IMR-90 (cell line): ENCODE results near the gene KIF6. TPM values are rescaled to one million over a fixed set of nuclear protein-coding genes. Genes with fewer than 3 reads are reported as not detected.

Experiments used
- ATAC-seq: fragments of 200-7000 bp; cut with Tn5 transposase; 2 replicates; pipeline ENCODE4 v1.9.1; 2020; ENCODE audit warnings: low read depth, mild to moderate bottlenecking, moderate library complexity
- BruUV-seq: library from RNA; stranded (reverse); fragments of 400-500 nt; replicated peaks from 2 replicates; lab custom pipeline; 2021; lab: Mats Ljungman, UMichigan
- CTCF ChIA-PET: fragments of 300-600 bp; formaldehyde crosslinking; extraction: SDS; loops from one replicate; lab custom pipeline; 2021; ENCODE audit warnings: antibody characterized with exemption; lab: Yijun Ruan, JAX
- POLR2A ChIA-PET: fragments of 300-600 bp; sonication (Branson Sonifier 250); formaldehyde crosslinking; loops from one replicate; lab custom pipeline; 2022; ENCODE audit warnings: antibody characterized with exemption; ENCODE audit not compliant: unreplicated experiment; lab: Charles Lee
- DNase-seq: peaks from one replicate; pipeline ENCODE4 v3.0.0; 2013
- H2AFZ ChIP-seq: replicated peaks from 2 replicates; pipeline ENCODE3; 2013; ENCODE audit warnings: low read length, mild to moderate bottlenecking; ENCODE audit not compliant: poor library complexity
- H2AK5ac ChIP-seq: 2 replicates; pipeline ENCODE4 v1.6.1; 2013; ENCODE audit warnings: low read depth, low read length, inconsistent platforms
- H2AK9ac ChIP-seq: replicated peaks from 2 replicates; pipeline ENCODE3; 2013; ENCODE audit warnings: mild to moderate bottlenecking, low read depth, low read length, moderate library complexity; ENCODE audit not compliant: poor library complexity
- H2BK120ac ChIP-seq: 2 replicates; pipeline ENCODE4 v1.6.1; 2013; ENCODE audit warnings: low read depth, low read length, inconsistent platforms
- H2BK15ac ChIP-seq: 3 replicates; pipeline ENCODE4 v1.6.1; 2013; ENCODE audit warnings: low read depth, low read length, inconsistent platforms
- H2BK20ac ChIP-seq: 2 replicates; pipeline ENCODE4 v1.6.1; 2013; ENCODE audit warnings: low read depth, mild to moderate bottlenecking, inconsistent platforms, low read length, moderate library complexity
- H2BK5ac ChIP-seq: 2 replicates; pipeline ENCODE4 v1.6.1; 2013; ENCODE audit warnings: mild to moderate bottlenecking, low read depth, low read length, inconsistent platforms; ENCODE audit not compliant: poor library complexity, severe bottlenecking
- H3K14ac ChIP-seq: replicated peaks from 2 replicates; pipeline ENCODE4 v1.6.1; 2013; ENCODE audit warnings: low read depth, low read length, inconsistent platforms
- H3K18ac ChIP-seq: 2 replicates; pipeline ENCODE4 v1.6.1; 2013; ENCODE audit warnings: low read depth, low read length, control low read depth
- H3K23ac ChIP-seq: 2 replicates; pipeline ENCODE4 v1.6.1; 2013; ENCODE audit warnings: low read depth, low read length, inconsistent platforms
- H3K27ac ChIP-seq: 2 replicates; pipeline ENCODE4 v1.5.1; 2013; ENCODE audit warnings: mild to moderate bottlenecking, control low read depth, low read length; ENCODE audit not compliant: insufficient read depth
- H3K27me3 ChIP-seq: 2 replicates; pipeline ENCODE4 v1.6.1; 2013; ENCODE audit warnings: low read length; ENCODE audit not compliant: control insufficient read depth, insufficient read depth
- H3K36me3 ChIP-seq: 2 replicates; pipeline ENCODE4 v1.6.1; 2013; ENCODE audit warnings: low read length, mixed read lengths; ENCODE audit not compliant: control insufficient read depth, insufficient read depth
- H3K4ac ChIP-seq: 2 replicates; pipeline ENCODE4 v1.6.1; 2013; ENCODE audit warnings: low read depth, low read length, inconsistent platforms
- H3K4me1 ChIP-seq: 2 replicates; pipeline ENCODE4 v1.6.1; 2013; ENCODE audit warnings: low read length, mixed read lengths; ENCODE audit not compliant: control insufficient read depth, insufficient read depth
- H3K4me2 ChIP-seq: 2 replicates; pipeline ENCODE4 v1.6.1; 2013; ENCODE audit warnings: low read depth, mild to moderate bottlenecking, control low read depth, low read length, moderate library complexity
- H3K4me3 ChIP-seq: 2 replicates; pipeline ENCODE4 v1.5.1; 2013; ENCODE audit warnings: low read depth, mild to moderate bottlenecking, control low read depth, low read length, moderate library complexity; ENCODE audit not compliant: insufficient read depth
- H3K56ac ChIP-seq: 2 replicates; pipeline ENCODE4 v1.6.1; 2013; ENCODE audit warnings: low read length, inconsistent platforms; ENCODE audit not compliant: insufficient read depth; ENCODE audit errors: extremely low read depth
- H3K79me1 ChIP-seq, 2 experiments: 2 replicates each; pipeline ENCODE4 v1.6.1; 2013; ENCODE audit warnings: low read length in 2 of 2, inconsistent platforms in 1 of 2, low read depth in 1 of 2
- H3K9ac ChIP-seq: 2 replicates; pipeline ENCODE4 v1.6.1; 2013; ENCODE audit warnings: low read depth, low read length, control low read depth
- H3K9me1 ChIP-seq: 2 replicates; pipeline ENCODE4 v1.6.1; 2013; ENCODE audit warnings: low read length, inconsistent platforms; ENCODE audit not compliant: insufficient read depth
- H3K9me3 ChIP-seq: 2 replicates; pipeline ENCODE4 v1.6.1; 2013; ENCODE audit warnings: low read length; ENCODE audit not compliant: control insufficient read depth, insufficient read depth
- H4K20me1 ChIP-seq: 2 replicates; pipeline ENCODE4 v1.6.1; 2013; ENCODE audit warnings: low read length, inconsistent platforms; ENCODE audit not compliant: insufficient read depth
- H4K5ac ChIP-seq: 2 replicates; pipeline ENCODE4 v1.6.1; 2013; ENCODE audit warnings: mild to moderate bottlenecking, low read depth, low read length, control low read depth
- H4K8ac ChIP-seq, 2 experiments: 2 replicates each; pipeline ENCODE4 v1.6.1; 2013; ENCODE audit warnings: low read depth in 2 of 2, low read length in 2 of 2, control low read depth in 1 of 2, inconsistent platforms in 1 of 2
- H4K91ac ChIP-seq: 2 replicates; pipeline ENCODE4 v1.6.1; 2013; ENCODE audit warnings: low read depth, low read length, inconsistent platforms; ENCODE audit not compliant: insufficient read depth
- BHLHE40 ChIP-seq: fragments of 150-350 bp; IDR thresholded peaks from 2 replicates; pipeline ENCODE4 v1.6.1; 2016; ENCODE audit warnings: mild to moderate bottlenecking, low read depth, low read length
- CEBPB ChIP-seq: IDR thresholded peaks from 2 replicates; pipeline ENCODE4 v1.6.1; 2012; ENCODE audit warnings: low read depth, low read length, improper control_type of control experiment
- CHD1 ChIP-seq: IDR thresholded peaks from 2 replicates; pipeline ENCODE4 v1.6.1; 2012; ENCODE audit warnings: low read depth, low read length, improper control_type of control experiment
- FOS ChIP-seq: fragments of 150-350 bp; IDR thresholded peaks from 2 replicates; pipeline ENCODE4 v1.6.1; 2016; ENCODE audit warnings: low read depth, low read length
- MAFK ChIP-seq: IDR thresholded peaks from 2 replicates; pipeline ENCODE4 v1.6.1; 2012; ENCODE audit warnings: low read depth, low read length, improper control_type of control experiment
- MAZ ChIP-seq: IDR thresholded peaks from 2 replicates; pipeline ENCODE4 v1.6.1; 2012; ENCODE audit warnings: low read depth, mild to moderate bottlenecking, low read length, improper control_type of control experiment, moderate library complexity, borderline replicate concordance
- MXI1 ChIP-seq: IDR thresholded peaks from 2 replicates; pipeline ENCODE4 v1.6.1; 2012; ENCODE audit warnings: low read depth, mild to moderate bottlenecking, low read length, moderate library complexity, borderline replicate concordance
- NFE2L2 ChIP-seq: fragments of 150-350 bp; IDR thresholded peaks from 2 replicates; pipeline ENCODE4 v1.6.1; 2016; ENCODE audit warnings: low read depth, mild to moderate bottlenecking, low read length
- POLR2A ChIP-seq: IDR thresholded peaks from 2 replicates; pipeline ENCODE4 v1.6.1; 2012; ENCODE audit warnings: mild to moderate bottlenecking, low read depth, low read length
- RAD21 ChIP-seq: IDR thresholded peaks from 2 replicates; pipeline ENCODE4 v1.6.1; 2012; ENCODE audit warnings: low read length, improper control_type of control experiment
- RCOR1 ChIP-seq: IDR thresholded peaks from 2 replicates; pipeline ENCODE4 v1.6.1; 2012; ENCODE audit warnings: mild to moderate bottlenecking, low read length, improper control_type of control experiment; ENCODE audit not compliant: insufficient replicate concordance
- RFX5 ChIP-seq: IDR thresholded peaks from 2 replicates; pipeline ENCODE4 v1.8.0; 2012; ENCODE audit warnings: low read depth, mild to moderate bottlenecking, low read length, moderate library complexity
- SMC3 ChIP-seq: fragments of 150-350 bp; IDR thresholded peaks from 2 replicates; pipeline ENCODE4 v1.6.1; 2016; ENCODE audit warnings: low read depth, mild to moderate bottlenecking, antibody characterized with exemption, low read length, moderate library complexity
- WGBS, 2 experiments: methylation state at CpG; one replicate each; pipeline versions ENCODE4 v1.1.5 to v1.1.7; 2013; ENCODE audit warnings: missing lambda C conversion rate in 2 of 2; ENCODE audit not compliant: insufficient read length in 1 of 2; ENCODE audit errors: extremely low coverage in 2 of 2; 5-methylcytosine and 5-hydroxymethylcytosine counted together
- dilution Hi-C: fragments of 300-500 bp; cut with HindIII; formaldehyde crosslinking; loops from one replicate; pipeline ENCODE4 v1.14.3; 2018; ENCODE audit warnings: low sequenced_read_pairs; ENCODE audit not compliant: unreplicated experiment
- in situ Hi-C: fragments of 300-500 bp; cut with MboI; formaldehyde crosslinking; loops from 3 replicates; pipeline ENCODE4 v1.14.3; 2019; ENCODE audit warnings: low sequenced_read_pairs, inconsistent platforms, mixed read lengths
- intact Hi-C: fragments of 100-400 bp; cut with micrococcal nuclease; formaldehyde crosslinking; loops from 2 replicates; pipeline ENCODE4 v1.10.0; 2022
- polyA plus RNA-seq, 3 experiments: library from polyadenylated mRNA; depleted of rRNA; stranded (reverse); fragments of >200 nt; gene quantifications; 2 replicates each; pipeline ENCODE4 v1.2.3, GENCODE V29; 2012; ENCODE audit warnings: low replicate concordance in 1 of 3
- total RNA-seq: library from RNA; depleted of rRNA; stranded (reverse); fragments of >200 nt; gene quantifications from 2 replicates; pipeline ENCODE4 v1.2.3, GENCODE V29; 2012
- TF ChIP-seq, protein P1 (sequence below): conservative IDR thresholded peaks from 2 replicates; pipeline ENCODE4 v1.5.1; 2012; ENCODE audit warnings: mild to moderate bottlenecking, low read depth, low read length, improper control_type of control experiment
- TF ChIP-seq, protein P2 (sequence below): fragments of 150-350 bp; IDR thresholded peaks from 2 replicates; pipeline ENCODE4 v1.6.1; 2017; ENCODE audit warnings: mild to moderate bottlenecking, antibody characterized with exemption, low read length, low read depth

KIF6 gene
- total and polyA plus RNA-seq, 2 of the 4 experiments (the other 2 are of a cell fraction) = under 0.01 to 0.10 TPM

DNA sequence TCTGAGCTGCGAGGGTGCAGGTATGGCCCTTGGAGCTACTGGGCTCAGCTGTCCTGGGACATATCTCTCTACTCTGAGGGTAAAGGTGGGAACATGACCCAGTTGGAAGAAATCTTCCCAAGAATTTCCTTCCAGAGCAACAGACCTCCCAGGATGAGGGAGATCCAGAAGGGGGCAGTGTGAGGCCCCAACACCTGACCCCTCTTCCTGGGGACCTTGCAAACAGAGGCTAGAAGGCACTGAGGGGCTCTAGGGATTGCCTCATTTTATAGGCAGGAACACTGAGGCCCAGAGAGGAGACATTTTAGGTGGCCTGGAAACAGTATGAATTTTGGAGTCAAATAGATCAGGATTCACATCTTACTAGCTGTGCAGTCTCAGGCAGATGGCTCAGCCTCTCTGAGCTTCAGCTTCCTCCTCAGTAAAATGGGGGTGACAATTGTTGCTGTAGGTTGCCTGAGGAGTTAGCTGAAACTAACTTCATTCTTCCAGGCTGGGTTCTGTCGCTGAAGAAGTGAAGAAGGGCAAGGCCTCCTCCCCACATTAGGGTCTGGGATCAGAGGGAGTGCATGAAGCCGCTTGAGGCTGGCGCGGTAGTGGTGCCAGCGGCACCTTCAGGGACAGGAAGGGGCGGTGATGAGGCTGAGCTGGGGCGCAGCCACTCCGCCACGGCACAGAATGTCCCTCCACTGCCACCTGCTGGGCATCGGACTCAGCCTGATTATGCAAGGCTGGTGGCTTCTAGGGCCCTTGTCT lies 422.4 kb downstream of the KIF6 start:
- no peak overlapping the region for H3K23ac ChIP-seq
- no peak overlapping the region for H3K14ac ChIP-seq
- no peak overlapping the region for H3K4ac ChIP-seq
- H4K20me1 ChIP-seq = no peaks in the 10 kb centered on the region
- dilution Hi-C loops = no loop called here
- H3K27me3 ChIP-seq = no peaks in the 10 kb centered on the region
- ATAC-seq (peak; percentile 95), DNase-seq (peak; percentile 47)
- no peak overlapping the region for H3K9ac ChIP-seq
- H3K4me3 ChIP-seq = no peak overlapping the region
- ChIA-PET POLR2A (no interaction called here), CTCF (interaction anchor here (0.5 to 2.0 kb wide), 8 partner anchors 113 to 432 kb away, joined by 3 to 20 read pairs (median 5); no protein-coding TSS in a partner anchor)
- in situ Hi-C loops = loop anchor here (10.0 kb wide), 1 partner anchor 328 kb away; no protein-coding TSS in a partner anchor
- H4K5ac ChIP-seq = no peak overlapping the region
- no peak overlapping the region for H2BK20ac ChIP-seq
- peak overlapping the region; percentile 31 for H2AK9ac ChIP-seq
- intact Hi-C loops = loop anchor here (1.0 to 2.0 kb wide), 5 partner anchors 137 to 431 kb away; no protein-coding TSS in a partner anchor
- no peak overlapping the region for H2BK15ac ChIP-seq
- H4K91ac ChIP-seq = no peak overlapping the region
- H3K9me1 ChIP-seq = no peaks in the 10 kb centered on the region
- H3K79me1 ChIP-seq = no peaks in the 10 kb centered on the region
- H2AK5ac ChIP-seq = no peak overlapping the region
- no TSS peak for BruUV-seq
- H3K36me3 ChIP-seq = no peaks in the 10 kb centered on the region
- H3K4me2 ChIP-seq = peak overlapping the region; percentile 76; the same call in 1 of the 2 replicates
- no peaks in the 10 kb centered on the region for H3K4me1 ChIP-seq
- H2BK5ac ChIP-seq = no peak overlapping the region
- no peaks in the 10 kb centered on the region for H3K9me3 ChIP-seq
- peak overlapping the region; percentile 87 for H2AFZ ChIP-seq
- H4K8ac ChIP-seq = no peak overlapping the region
- H2BK120ac ChIP-seq = no peak overlapping the region
- 0% methylated on average over 3 of the region's 11 CpGs; no CpG with 5 or more reads in 1 of the 2 experiments for WGBS, 2 experiments
- no peak overlapping the region for H3K56ac ChIP-seq
- H3K18ac ChIP-seq = no peak overlapping the region
- no peak overlapping the region for H3K27ac ChIP-seq
- TF ChIP-seq POLR2A = no peak
- TF ChIP-seq, protein P1, sequence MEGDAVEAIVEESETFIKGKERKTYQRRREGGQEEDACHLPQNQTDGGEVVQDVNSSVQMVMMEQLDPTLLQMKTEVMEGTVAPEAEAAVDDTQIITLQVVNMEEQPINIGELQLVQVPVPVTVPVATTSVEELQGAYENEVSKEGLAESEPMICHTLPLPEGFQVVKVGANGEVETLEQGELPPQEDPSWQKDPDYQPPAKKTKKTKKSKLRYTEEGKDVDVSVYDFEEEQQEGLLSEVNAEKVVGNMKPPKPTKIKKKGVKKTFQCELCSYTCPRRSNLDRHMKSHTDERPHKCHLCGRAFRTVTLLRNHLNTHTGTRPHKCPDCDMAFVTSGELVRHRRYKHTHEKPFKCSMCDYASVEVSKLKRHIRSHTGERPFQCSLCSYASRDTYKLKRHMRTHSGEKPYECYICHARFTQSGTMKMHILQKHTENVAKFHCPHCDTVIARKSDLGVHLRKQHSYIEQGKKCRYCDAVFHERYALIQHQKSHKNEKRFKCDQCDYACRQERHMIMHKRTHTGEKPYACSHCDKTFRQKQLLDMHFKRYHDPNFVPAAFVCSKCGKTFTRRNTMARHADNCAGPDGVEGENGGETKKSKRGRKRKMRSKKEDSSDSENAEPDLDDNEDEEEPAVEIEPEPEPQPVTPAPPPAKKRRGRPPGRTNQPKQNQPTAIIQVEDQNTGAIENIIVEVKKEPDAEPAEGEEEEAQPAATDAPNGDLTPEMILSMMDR = peak; percentile 72
- TF ChIP-seq CHD1 = no peak
- TF ChIP-seq FOS = no peak
- TF ChIP-seq MAZ = no peak
- TF ChIP-seq BHLHE40 = no peak
- TF ChIP-seq, protein P2, sequence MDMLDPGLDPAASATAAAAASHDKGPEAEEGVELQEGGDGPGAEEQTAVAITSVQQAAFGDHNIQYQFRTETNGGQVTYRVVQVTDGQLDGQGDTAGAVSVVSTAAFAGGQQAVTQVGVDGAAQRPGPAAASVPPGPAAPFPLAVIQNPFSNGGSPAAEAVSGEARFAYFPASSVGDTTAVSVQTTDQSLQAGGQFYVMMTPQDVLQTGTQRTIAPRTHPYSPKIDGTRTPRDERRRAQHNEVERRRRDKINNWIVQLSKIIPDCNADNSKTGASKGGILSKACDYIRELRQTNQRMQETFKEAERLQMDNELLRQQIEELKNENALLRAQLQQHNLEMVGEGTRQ = no peak
- no peak for TF ChIP-seq NFE2L2
- TF ChIP-seq MXI1 = no peak
- peak; percentile 82 for TF ChIP-seq SMC3
- TF ChIP-seq RAD21 = peak; percentile 73
- no peak for TF ChIP-seq RCOR1
- no peak for TF ChIP-seq RFX5
- TF ChIP-seq MAFK = no peak
- peak; percentile 81 for TF ChIP-seq CEBPB
